Smooth muscle cell of bladder (primary cell): ENCODE data around the gene S100PBP. TPM values are rescaled to one million over a fixed set of nuclear protein-coding genes. Genes with fewer than 3 reads are reported as not detected.

Experiments
- total RNA-seq: library from RNA; depleted of rRNA; stranded (reverse); fragments of >200 nt; gene quantifications from 2 replicates; pipeline ENCODE4 v1.2.3, GENCODE V29; 2014

The S100PBP gene
- total RNA-seq = 26.6 and 36.5 TPM in 2 replicates

GRCh38 chr1:32817159-32817814 lies at the start of gene S100PBP, which contains the start of gene YARS1:
TSS of gene S100PBP (plus strand) at chr1:32817653. CDS start at chr1:32826100, 8,447 bp downstream.
TSS of gene YARS1 (minus strand) at chr1:32817358. CDS start at chr1:32817244, 114 bp downstream.

GRCh38 chr1:32870615-32871363 lies 53.3 kb downstream of the S100PBP start, which contains the start of gene FNDC5:
TSS of gene FNDC5 (minus strand) at chr1:32870912.

GRCh38 chr1:32886004-32886827 lies 68.8 kb downstream of the S100PBP start, which contains the start of gene HPCA:
TSS of gene HPCA (plus strand) at chr1:32886491. CDS start at chr1:32888899, 2,408 bp downstream.

GRCh38 chr1:32900956-32901822 lies 83.7 kb downstream of the S100PBP start, which contains the start of gene TMEM54:
TSS of gene TMEM54 (minus strand) at chr1:32901389. CDS start at chr1:32901238, 151 bp downstream.

Other genes starting within 250 kb of the S100PBP start
- 42.6 and 46.5 TPM in 2 replicates for gene ZBTB8OS, start 167.1 kb upstream of the S100PBP start, total RNA-seq
- gene RBBP4, start 166.4 kb upstream of the S100PBP start, total RNA-seq = 67.0 and 74.5 TPM in 2 replicates
- 50.1 and 70.8 TPM in 2 replicates for gene SYNC, start 114.9 kb upstream of the S100PBP start, total RNA-seq
- gene YARS1, start 295 bp upstream of the S100PBP start, total RNA-seq = 144 and 160 TPM in 2 replicates
- gene FNDC5, start 53.3 kb downstream of the S100PBP start, total RNA-seq = 1.8 and 4.0 TPM in 2 replicates
- gene HPCA, start 68.8 kb downstream of the S100PBP start, total RNA-seq = under 0.01 and 0.18 TPM in 2 replicates
- 29.4 and 42.3 TPM in 2 replicates for gene TMEM54, start 83.7 kb downstream of the S100PBP start, total RNA-seq
- gene RNF19B, start 147.2 kb downstream of the S100PBP start, total RNA-seq = 8.7 and 8.8 TPM in 2 replicates
- gene AK2, start 219.2 kb downstream of the S100PBP start, total RNA-seq = 71.7 and 93.1 TPM in 2 replicates